Natural killer cell (primary cell): ENCODE measurements around the gene PHF20. TPM values are rescaled to one million over a fixed set of nuclear protein-coding genes. Genes with fewer than 3 reads are reported as not detected.

Experiments
- ATAC-seq, 3 donors: fragments of 150-1000 bp in 2 of 3; fragments of 200-7000 bp in 1 of 3; cut with Tn5 transposase; 1 replicate in 1 of 3; 2 replicates in 2 of 3; pipeline ENCODE4 v1.10.0; 2021; ENCODE audit warnings: mild to moderate bottlenecking in 2 of 3, moderate library complexity in 2 of 3
- DNase-seq, 2 donors: peaks; one replicate each; pipeline versions ENCODE4 v3.0.0 to v3.0.0-alpha.2; 2013 to 2021; ENCODE audit warnings: mixed read lengths in 1 of 2
- H3K27ac ChIP-seq: one replicate; pipeline ENCODE4 v1.5.1; 2013; ENCODE audit warnings: mild to moderate bottlenecking, low read length
- H3K27me3 ChIP-seq: one replicate; pipeline ENCODE4 v1.6.1; 2013; ENCODE audit warnings: low read length; ENCODE audit not compliant: control insufficient read depth, insufficient read depth
- H3K36me3 ChIP-seq: one replicate; pipeline ENCODE4 v1.6.1; 2013; ENCODE audit warnings: low read length; ENCODE audit not compliant: control insufficient read depth, insufficient read depth
- H3K4me1 ChIP-seq: one replicate; pipeline ENCODE4 v1.6.1; 2013; ENCODE audit warnings: low read length; ENCODE audit not compliant: control insufficient read depth, insufficient read depth
- H3K4me3 ChIP-seq: one replicate; pipeline ENCODE4 v1.5.1; 2013; ENCODE audit warnings: low read length
- H3K9me3 ChIP-seq: one replicate; pipeline ENCODE4 v1.6.1; 2013; ENCODE audit warnings: low read length; ENCODE audit not compliant: control insufficient read depth, insufficient read depth
- H3K27ac Mint-ChIP-seq, 2 donors: one replicate each; pipeline ENCODE4 v1.8.0; 2022; ENCODE audit warnings: mild to moderate bottlenecking in 2 of 2, mixed read lengths in 2 of 2, moderate library complexity in 1 of 2
- H3K27me3 Mint-ChIP-seq, 2 donors: one replicate each; pipeline ENCODE4 v1.8.0; 2022; ENCODE audit warnings: low read depth in 2 of 2, mixed read lengths in 2 of 2
- H3K36me3 Mint-ChIP-seq: one replicate; pipeline ENCODE4 v1.8.0; 2022; ENCODE audit warnings: mixed read lengths
- H3K4me1 Mint-ChIP-seq, 2 donors: one replicate each; pipeline ENCODE4 v1.8.0; 2022; ENCODE audit warnings: mixed read lengths in 2 of 2
- H3K4me3 Mint-ChIP-seq: one replicate; pipeline ENCODE4 v1.8.0; 2022; ENCODE audit warnings: mild to moderate bottlenecking, moderate library complexity, mixed read lengths
- H3K9me3 Mint-ChIP-seq, 2 donors: one replicate each; pipeline ENCODE4 v1.8.0; 2022; ENCODE audit warnings: mixed read lengths in 2 of 2
- CTCF ChIP-seq: fragments of 200-600 bp; IDR thresholded peaks from one replicate; pipeline ENCODE4 v1.8.0; 2022; ENCODE audit warnings: antibody characterized with exemption
- WGBS: methylation state at CpG from one replicate; pipeline ENCODE4 v1.1.7; 2013; ENCODE audit warnings: missing lambda C conversion rate; ENCODE audit not compliant: insufficient coverage; 5-methylcytosine and 5-hydroxymethylcytosine counted together
- intact Hi-C: fragments of 100-400 bp; cut with micrococcal nuclease; formaldehyde crosslinking; loops from one replicate; pipeline ENCODE4 v1.14.2; 2022
- total RNA-seq, 4 donors: library from RNA; stranded (reverse); fragments of 120-200 nt in 1 of 4; gene quantifications; one replicate each; pipeline versions ENCODE4 v1.2.3 to v1.2.4, GENCODE V29; 2013 to 2022

Gene PHF20
- total RNA-seq, 3 donors from 2014 or later (not counting 1 experiment from before 2014, with no cell fraction given) = 151 to 165 (median 161) TPM

- no peaks in the 10 kb centered on the region for H3K4me1 ChIP-seq
- Mint-ChIP-seq H3K36me3 (peaks cover 9% of the 10 kb centered on the region), H3K27me3 (no peaks in the 10 kb centered on the region), H3K27ac (peak overlapping the region; percentile 14 to 24), H3K4me1 (peaks cover 0 to 5% of the 10 kb centered on the region in 2 donors), H3K9me3 (no peaks in the 10 kb centered on the region), H3K4me3 (no peak overlapping the region)
- ATAC-seq (no peak), DNase-seq (no peak)
- H3K4me3 ChIP-seq = no peak overlapping the region
- 95% methylated on average over 2 of the region's 2 CpGs for WGBS
- H3K36me3 ChIP-seq = peaks cover 48% of the 10 kb centered on the region
- intact Hi-C loops = no loop called here
- no peak for TF ChIP-seq CTCF
- no peak overlapping the region for H3K27ac ChIP-seq
- no peaks in the 10 kb centered on the region for H3K27me3 ChIP-seq
- no peaks in the 10 kb centered on the region for H3K9me3 ChIP-seq
Observed at GRCh38 chr20:35941620-35942019, 169.8 kb downstream of the PHF20 start.

GRCh38 chr20:35942243-35942642 lies 170.4 kb downstream of the PHF20 start:
- no peaks in the 10 kb centered on the region for H3K9me3 Mint-ChIP-seq
- H3K4me1 Mint-ChIP-seq = peaks cover 0 to 5% of the 10 kb centered on the region in 2 donors
- H3K27ac Mint-ChIP-seq = peak overlapping the region; percentile 14 to 24
- Histone ChIP-seq H3K27ac (no peak overlapping the region), H3K4me1 (no peaks in the 10 kb centered on the region), H3K36me3 (peaks cover 51% of the 10 kb centered on the region), H3K4me3 (no peak overlapping the region), H3K27me3 (no peaks in the 10 kb centered on the region), H3K9me3 (no peaks in the 10 kb centered on the region)
- H3K36me3 Mint-ChIP-seq = peaks cover 9% of the 10 kb centered on the region
- intact Hi-C loops = no loop called here
- DNase-seq = no peak
- no peak for ATAC-seq
- no peak for TF ChIP-seq CTCF
- 93% methylated on average over 2 of the region's 2 CpGs for WGBS
- no peaks in the 10 kb centered on the region for H3K27me3 Mint-ChIP-seq
- no peak overlapping the region for H3K4me3 Mint-ChIP-seq

GRCh38 chr20:35947489-35947888 lies 175.7 kb downstream of the PHF20 start:
- H3K4me3 Mint-ChIP-seq = no peak overlapping the region
- WGBS = 86% methylated on average over 9 of the region's 9 CpGs
- Histone ChIP-seq H3K9me3 (no peaks in the 10 kb centered on the region), H3K27ac (no peak overlapping the region), H3K36me3 (peaks cover 32% of the 10 kb centered on the region), H3K27me3 (no peaks in the 10 kb centered on the region), H3K4me1 (peaks cover 5% of the 10 kb centered on the region), H3K4me3 (no peak overlapping the region)
- H3K36me3 Mint-ChIP-seq = no peaks in the 10 kb centered on the region
- H3K27ac Mint-ChIP-seq = no peak overlapping the region
- peak; percentile 28 for TF ChIP-seq CTCF
- intact Hi-C loops = no loop called here
- H3K4me1 Mint-ChIP-seq = peaks cover 5% of the 10 kb centered on the region in 2 donors
- H3K27me3 Mint-ChIP-seq = no peaks in the 10 kb centered on the region
- peak in 2 of 3 donors; percentile 59 to 69 for ATAC-seq
- H3K9me3 Mint-ChIP-seq = no peaks in the 10 kb centered on the region
- peak in 1 of 2 donors; percentile 53 for DNase-seq

- H3K27ac Mint-ChIP-seq = no peak overlapping the region
- Histone ChIP-seq H3K27ac (no peak overlapping the region), H3K4me3 (no peak overlapping the region), H3K27me3 (no peaks in the 10 kb centered on the region), H3K4me1 (peaks cover 9% of the 10 kb centered on the region), H3K36me3 (peaks cover 32% of the 10 kb centered on the region), H3K9me3 (no peaks in the 10 kb centered on the region)
- TF ChIP-seq CTCF = no peak
- no peak for ATAC-seq
- no peaks in the 10 kb centered on the region for H3K36me3 Mint-ChIP-seq
- H3K4me3 Mint-ChIP-seq = no peak overlapping the region
- no peak for DNase-seq
- WGBS = 97% methylated on average over 2 of the region's 2 CpGs
- H3K4me1 Mint-ChIP-seq = peaks cover 9% of the 10 kb centered on the region in 2 donors
- intact Hi-C loops = no loop called here
- H3K27me3 Mint-ChIP-seq = no peaks in the 10 kb centered on the region
- no peaks in the 10 kb centered on the region for H3K9me3 Mint-ChIP-seq
Observed at GRCh38 chr20:35947907-35948306, 176.1 kb downstream of the PHF20 start.
